ENCODE data around the gene EIF4A2.

GRCh38 chr3:186786922-186787321, 3.5 kb downstream of the EIF4A2 start:
- TF ChIP-seq CTCF (IDR thresholded peaks at IDR 0.05) (no peak), POLR2A (IDR thresholded peaks at IDR 0.05) (no peak)

Data from esophagus squamous epithelium (tissue), 4 donors.